Hypothalamus (tissue), 51 donors: ENCODE data around the gene RER1.

Experiments
- DNase-seq, 51 donors: peaks; one replicate each; lab custom pipeline; 2025; lab: John Stamatoyannopoulos, UW

The RER1 gene

DNA sequence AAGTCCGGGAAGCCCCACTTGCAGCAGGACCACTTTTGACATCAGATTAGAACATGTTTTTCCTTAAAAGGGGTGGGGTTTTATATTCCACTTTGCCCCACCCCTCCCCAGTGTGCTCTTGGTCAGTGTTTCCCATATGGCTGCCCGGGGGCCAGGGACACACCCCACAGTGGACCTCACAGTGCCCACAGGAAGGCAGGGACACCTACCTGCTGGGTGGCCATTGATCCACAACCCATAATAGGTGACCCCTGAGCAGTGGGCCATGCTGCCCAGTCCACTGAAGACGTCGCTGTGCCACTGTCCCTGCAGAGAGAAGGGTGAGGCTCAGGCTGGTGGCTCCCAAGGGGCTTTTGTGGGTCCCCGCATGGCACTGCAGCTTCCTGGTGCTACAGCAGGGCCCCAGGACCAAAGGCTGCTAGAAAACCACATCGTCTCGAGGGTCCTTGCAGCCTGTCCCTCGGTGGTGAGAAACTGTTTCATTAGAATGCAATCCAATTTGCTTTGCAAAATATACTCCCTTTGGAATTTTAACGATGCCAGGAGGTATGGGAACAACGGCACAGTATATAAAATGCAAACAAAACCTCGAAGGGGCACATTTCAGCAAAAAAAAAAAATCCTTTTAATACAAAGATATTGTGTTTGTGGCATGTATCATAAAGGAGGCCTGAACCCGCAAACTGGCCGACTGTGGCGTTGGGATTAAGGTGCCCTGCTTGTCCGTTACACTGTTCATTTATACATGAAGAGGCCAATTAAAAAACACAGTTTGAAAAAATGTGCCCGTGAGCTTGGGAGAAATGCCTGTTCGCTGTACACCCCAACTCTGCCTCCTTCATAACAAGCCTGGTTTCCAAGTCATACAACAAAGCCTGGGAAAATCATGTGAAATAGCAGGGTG, 17.1 kb upstream of the RER1 start:
- no peak for DNase-seq

DNA sequence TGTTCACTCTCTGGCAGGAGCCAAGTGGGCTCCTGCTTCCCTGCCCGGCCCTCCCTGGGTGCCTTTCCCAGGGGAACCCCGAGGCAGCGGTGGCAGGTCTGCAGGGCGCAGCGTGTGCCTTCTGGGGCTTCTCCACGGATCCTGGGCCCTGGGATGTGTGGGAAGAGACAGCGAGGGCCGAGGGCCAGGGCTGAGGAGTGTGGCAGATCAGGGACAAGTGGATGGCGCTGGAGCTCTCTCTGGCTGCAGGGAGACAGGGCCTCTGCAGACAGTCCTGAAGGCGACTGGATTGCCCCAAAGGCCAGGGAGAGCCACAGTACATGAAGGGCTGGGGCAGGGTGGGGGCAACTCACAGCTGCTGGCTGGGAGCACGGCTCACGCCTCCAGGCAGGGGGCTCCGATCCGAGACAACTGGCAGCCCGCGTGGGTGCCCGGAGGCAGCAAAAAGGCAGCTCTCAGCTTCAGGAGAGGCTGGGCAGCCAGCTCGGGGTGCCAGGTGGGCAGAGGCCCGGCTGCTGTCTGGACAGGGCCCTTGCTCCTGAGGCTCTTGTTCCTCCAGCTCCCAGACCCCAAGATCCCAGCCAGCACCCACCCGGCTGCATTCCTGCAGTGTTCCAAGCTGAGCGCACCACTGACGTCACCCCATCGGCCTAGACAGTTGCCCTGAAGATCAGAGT, 16.3 kb upstream of the RER1 start:
- DNase-seq = no peak

- DNase-seq = no peak
Observed at GRCh38 chr1:2375923-2376260, 15.7 kb upstream of the RER1 start.

DNA sequence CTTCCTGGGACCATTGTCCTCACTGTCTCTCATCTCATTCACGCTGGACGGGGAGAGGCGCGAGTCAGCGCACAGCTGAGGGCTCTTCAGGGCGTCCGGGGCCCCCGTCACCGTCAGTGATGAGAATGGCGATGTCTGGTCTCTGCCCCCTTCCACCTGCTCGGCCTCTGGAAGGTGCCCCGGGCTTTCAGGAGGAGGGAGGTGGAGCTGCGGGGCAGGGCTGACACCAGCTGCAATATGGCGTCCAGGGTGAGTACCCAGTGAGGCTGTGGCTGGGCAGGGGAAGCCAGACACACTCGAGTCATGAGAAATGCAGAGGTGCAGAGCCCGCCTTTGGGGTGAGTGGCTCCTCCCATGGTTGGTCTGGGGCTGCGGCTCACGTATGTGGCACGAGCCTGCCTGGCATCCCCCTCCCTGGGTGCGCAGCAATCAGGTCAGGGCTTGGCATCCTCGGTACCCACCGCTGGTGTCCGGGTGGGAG, 15.3 kb upstream of the RER1 start:
- DNase-seq = no peak

DNA sequence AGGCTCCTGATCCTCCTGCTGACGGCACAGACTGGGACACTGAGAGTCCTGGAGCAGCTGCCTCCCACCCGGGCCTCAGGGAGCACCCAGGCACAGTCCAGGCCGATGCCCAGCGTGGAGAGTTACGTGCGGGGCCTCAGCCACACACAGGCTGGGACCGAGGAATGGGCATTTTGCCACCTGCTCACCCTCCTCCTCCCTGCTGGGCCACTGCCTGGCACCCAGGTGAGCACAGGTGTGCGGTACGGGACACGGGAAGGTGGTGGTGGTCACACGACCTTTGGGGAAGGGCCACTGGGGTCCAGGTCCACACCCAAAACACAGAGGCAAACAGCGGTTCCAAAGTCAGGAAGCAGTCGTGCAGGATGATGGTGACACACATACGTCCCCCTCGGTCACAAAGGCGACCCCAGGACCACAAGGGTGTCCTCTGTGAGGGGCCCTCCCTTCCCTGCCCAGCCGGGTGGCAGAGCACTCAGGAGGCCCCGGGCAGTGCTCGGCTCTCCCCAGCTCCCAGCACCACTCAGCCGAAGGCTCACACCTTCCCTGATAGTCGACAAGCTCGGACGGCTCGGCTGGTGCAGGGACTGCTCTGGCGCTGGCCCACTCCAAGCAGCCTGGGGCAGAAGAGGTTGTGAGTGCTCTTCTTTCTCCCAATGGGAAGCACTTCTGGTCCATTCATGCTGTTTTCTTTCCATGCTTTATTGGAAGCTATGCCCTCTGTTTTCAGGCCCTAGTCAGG, 14.5 kb upstream of the RER1 start:
- DNase-seq = no peak

DNA sequence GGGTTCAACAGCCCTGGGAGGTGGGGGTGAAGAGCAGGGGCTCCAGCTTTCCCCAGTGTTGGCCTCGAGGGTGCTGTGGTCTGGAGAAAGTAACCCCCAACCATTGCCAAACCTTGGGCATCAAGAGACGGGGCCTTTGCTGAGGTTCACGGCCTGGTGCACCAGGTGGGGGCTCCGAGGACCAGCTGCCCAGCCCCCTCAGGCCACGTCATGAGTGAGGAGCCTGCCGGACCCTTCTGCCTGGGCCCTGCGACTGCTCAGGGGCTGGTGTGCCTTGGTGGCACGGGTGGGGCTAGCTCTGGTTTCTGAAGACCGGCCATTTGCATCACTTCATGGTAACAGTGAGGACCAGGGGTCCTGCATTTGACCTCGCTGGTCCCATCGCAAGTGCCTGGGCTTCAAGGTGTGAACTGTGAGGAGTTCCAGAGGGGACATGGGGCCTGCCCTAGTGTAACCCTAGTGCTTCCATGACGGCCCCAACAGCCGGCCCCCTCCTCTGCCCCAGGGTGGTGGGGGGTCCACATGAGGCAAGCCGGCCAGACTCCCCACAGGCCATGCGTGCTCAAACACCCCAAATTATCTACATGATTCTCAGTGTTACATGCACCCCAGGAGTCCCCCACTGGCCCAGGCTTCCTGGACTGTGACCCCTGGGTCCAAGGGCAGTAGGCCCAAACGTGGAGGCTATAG, 13.7 kb upstream of the RER1 start:
- no peak for DNase-seq

DNA sequence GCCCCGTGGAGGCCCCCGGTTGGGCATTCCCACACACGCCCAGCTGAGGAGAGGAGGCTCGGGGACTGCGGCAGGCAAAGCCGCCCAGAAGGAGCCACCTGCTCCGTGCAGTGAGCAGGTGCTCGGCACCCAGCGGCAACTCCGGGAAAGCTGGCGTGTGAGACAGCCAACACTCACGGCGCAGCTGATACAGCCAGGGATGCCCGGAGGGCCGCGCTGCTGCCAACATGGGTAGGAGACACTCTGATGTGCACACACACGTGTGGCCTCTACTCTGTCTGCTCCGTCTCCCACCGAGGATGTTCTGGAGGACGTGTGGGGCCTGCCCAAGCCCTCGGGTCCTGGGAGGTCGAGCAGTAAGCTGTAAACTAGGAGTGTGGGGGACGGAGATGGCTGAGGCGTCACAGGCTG, 13.2 kb upstream of the RER1 start:
- DNase-seq = no peak

- no peak for DNase-seq
Observed at GRCh38 chr1:2378956-2379732, 12.5 kb upstream of the RER1 start.

DNA sequence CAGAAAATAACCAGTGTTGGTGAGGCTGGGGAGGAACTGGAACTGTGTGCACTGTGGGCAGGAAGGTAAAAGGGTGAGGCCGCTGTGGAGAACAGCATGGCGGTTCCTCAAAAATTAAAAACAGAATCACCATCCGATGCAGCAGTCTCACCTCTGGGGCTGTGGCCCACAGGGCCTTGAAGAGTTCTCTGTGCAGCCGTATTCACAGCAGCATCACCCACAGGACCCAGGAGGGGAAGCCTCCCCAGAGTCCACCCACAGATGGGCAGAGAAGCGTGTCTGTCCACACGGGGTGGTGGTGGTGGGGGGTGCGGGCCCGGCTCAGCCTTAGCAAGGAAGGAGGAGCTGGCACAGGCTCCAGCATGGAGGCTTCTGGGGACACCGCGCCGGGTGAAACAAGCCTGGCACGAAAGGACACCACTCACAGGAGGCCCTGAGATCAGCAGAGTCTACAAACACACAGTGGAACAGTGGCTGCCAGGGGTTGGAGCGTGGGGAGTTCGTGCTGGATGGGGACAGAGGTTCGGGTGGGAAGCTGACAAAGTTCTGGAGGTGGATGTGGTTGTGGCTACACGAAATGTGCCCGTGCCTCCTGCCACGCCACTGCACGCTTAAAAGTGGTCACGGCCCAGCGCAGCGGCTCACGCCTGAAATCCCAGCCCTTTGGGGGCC, 11.8 kb upstream of the RER1 start:
- DNase-seq = no peak

DNA sequence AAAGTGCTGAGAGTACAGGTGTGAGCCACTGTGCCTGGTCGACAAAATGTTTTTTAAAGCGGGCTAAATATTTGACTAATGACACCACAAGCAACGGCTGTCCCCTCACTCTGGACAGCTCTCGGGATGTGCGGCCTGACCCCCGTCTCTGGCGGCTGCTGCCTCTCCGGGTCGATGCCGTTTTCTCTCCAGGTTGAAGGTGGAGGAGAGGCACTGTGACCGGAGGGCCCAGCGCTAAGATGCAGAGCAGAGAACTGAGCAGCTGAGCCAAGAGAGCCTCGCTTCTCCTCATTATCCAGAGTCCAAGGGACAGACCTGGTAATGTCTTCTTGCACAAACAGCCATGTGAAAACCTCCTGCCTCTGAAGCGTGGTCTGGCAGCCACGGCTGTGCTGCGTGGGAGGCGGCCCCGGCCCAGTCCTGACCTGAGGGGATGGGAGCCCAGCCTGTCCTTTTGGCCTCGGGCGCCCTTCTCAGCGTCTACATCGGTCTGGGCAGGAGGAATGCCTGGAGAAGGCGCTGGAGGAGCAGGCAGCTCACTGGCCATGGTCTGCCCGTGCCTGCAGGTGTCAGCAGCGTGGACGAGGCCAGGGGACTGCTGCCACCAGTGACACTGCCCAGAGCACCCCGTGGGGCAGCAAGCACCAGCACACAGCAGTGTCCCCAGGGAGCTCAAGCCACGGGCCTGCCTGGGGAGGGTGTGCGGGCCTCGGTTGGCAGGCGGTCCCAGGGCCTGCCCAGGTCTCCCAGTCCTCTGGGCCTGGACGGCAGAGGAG, 10.6 kb upstream of the RER1 start:
- no peak for DNase-seq

DNA sequence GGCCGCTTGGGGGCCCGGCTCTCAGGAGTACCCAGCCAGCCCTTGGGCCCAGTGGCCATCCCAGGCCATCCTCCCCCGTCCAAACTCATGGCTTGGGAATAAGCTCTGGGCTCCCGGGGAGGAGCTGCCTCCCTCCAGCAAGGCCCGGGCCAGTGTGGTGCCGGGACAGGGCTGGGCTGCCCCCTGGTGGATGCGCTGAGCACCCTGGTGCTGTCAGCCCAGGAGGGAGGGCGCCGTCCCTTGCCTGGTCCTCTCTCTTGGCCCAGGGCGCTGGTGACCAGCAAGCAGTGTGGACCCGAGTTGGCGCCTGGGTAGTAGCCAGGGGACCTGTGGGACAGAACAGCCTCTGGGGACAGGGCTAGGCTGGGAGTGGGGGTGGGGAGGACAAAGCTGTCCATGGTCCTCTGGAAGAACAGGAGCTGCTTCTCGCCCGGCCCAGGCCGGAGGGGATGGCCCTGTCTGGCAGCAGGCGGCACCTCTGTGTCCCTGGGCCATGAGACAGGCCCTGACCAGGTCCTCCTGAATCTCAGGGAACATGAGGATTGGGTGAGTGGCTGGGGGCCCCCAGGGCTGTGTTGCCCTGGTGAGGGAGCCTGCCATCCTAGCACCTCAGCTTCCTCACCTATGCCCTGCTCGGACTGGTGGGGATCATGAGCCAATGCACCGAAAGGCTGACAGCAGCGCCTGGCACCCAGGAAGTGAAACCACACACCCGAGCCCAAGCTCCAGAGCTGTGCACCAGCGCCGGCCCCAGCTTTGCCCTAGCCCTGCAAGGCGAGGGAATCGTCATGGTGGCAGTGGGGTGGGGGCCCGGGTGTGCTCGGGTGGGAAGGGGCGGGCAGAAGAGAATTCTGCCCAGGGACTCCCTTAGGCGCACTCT, 9.7 kb upstream of the RER1 start:
- peak in 47 of 51 donors; percentile 7 to 86 (median 59) for DNase-seq

- DNase-seq = peak in 6 of 51 donors; percentile 9 to 22 (median 11)
Observed at GRCh38 chr1:2382621-2383361, 8.8 kb upstream of the RER1 start.

GRCh38 chr1:2383576-2383975, 8.1 kb upstream of the RER1 start:
- no peak for DNase-seq

DNA sequence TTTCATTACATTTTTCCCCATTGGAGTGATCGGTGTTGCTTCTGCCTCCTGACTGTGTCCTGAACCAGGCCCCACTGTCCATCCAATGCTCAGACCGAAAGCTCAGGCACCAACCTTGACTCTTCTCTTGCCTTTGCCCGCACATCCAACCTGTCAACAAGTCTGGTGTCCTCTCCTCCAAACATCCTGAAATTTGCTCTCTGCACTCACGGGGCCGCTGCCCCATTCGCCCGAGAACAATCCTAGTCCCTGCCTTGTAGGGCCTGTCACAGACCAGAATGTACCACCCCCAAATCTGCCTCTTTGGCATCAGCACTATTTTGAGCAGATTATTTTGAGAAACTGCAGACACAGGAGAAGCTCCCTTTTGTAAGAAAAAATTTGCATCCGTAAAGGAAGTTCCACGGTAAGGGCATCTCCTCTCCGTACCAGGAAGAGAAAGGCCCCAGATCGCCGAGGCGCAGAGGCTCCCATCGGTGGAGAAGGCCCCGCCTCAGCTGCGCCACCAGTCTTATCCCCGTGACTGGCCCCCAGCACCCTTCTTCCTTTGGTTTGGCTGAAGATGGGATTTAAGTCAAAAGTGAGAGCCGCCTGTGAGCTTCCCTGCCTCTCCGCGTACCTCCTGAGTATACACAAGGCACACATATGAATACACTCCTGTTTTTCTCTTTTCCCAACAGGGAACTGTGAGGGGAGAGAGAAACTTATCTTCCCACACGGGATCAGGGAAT, 7.3 kb upstream of the RER1 start:
- no peak for DNase-seq

DNA sequence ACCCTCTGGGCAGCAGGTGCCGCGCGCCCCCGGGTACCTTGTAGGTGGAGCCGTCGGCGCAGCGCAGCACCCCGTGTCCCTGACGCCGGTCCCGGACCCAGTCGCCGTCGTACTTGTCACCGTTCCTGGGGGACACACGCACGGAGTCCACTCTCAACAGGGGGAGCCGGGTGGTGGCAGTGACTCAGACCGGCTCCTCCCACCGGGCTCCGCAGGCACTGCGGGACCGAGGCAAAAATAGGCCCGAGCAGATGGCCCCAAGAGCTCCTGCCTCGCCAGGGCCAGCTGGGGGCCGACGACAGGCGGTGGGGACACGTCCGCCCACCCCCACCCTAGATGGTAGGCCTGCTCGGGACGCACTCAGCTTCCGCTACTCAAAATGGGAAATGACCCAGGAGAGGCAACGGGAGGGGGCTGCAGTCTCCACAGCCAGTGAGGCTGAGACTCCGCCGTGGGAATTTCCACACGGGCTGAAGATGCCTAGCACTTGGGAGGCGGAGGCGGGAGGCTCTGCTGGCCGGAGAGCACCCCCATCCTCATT, 6.6 kb upstream of the RER1 start:
- DNase-seq = peak in 1 of 51 donors; percentile 41
